Testis (tissue), 2 donors: Measurements from ENCODE around the gene OTC.

Experiments
- POLR2A ChIP-seq: fragments of 450-650 bp; IDR thresholded peaks from one replicate; pipeline ENCODE4 v1.6.1; 2017; ENCODE audit warnings: antibody characterized with exemption, mild to moderate bottlenecking, moderate library complexity
- TF ChIP-seq, protein P1 (sequence below), 3 experiments: fragments of 450-650 bp in 2 of 3; fragments of 200-600 bp in 1 of 3; sonication (generic) in 1 of 3; IDR thresholded peaks; one replicate each; pipeline ENCODE4 v1.5.1; 2016 to 2019; ENCODE audit warnings: antibody characterized with exemption in 3 of 3, mild to moderate bottlenecking in 2 of 3, moderate library complexity in 1 of 3

DNA sequence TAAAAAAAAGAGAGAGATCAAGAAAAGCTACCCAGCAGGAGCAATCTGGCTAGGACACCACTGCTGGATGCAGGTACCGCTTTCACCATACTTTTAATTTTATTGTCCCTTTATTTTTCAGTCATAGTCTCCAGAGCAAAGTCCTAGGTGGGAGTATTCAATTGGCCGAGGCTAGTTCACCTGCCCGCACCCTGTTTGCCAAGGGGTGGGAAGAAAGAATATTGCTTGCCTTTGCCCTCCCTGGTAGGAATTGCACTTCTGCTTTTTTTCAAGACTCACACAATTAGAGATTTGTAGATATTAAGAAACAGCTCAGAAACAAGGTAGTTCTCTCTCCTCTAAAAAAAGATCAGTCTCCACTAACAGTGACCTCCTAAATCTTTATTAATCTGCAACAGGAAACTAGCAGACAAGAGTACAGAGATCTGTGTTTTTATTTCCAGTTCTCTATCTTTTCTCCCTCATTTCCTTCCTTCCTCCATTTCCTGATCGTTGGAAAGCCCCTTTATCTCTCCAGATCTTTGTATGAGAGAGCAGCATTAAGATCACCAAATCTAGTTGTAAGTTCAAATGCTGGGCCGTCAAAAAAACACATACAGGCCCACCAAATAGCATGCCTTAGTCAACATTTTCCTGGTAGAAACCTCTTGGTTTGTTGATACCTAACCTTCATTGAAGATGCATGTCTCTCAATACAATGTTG, 15.7 kb upstream of the OTC start:
- TF ChIP-seq, protein P1, sequence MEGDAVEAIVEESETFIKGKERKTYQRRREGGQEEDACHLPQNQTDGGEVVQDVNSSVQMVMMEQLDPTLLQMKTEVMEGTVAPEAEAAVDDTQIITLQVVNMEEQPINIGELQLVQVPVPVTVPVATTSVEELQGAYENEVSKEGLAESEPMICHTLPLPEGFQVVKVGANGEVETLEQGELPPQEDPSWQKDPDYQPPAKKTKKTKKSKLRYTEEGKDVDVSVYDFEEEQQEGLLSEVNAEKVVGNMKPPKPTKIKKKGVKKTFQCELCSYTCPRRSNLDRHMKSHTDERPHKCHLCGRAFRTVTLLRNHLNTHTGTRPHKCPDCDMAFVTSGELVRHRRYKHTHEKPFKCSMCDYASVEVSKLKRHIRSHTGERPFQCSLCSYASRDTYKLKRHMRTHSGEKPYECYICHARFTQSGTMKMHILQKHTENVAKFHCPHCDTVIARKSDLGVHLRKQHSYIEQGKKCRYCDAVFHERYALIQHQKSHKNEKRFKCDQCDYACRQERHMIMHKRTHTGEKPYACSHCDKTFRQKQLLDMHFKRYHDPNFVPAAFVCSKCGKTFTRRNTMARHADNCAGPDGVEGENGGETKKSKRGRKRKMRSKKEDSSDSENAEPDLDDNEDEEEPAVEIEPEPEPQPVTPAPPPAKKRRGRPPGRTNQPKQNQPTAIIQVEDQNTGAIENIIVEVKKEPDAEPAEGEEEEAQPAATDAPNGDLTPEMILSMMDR (IDR thresholded peaks at IDR 0.05), result no peak
- no peak for TF ChIP-seq POLR2A
